GDM1 (cell line): ENCODE data around the gene SLC35E2B.
"Not testable (repeated sequence)": the region's sequence is repeated elsewhere in the genome, so short reads cannot be mapped to it uniquely, and the experiment has no call there.

Source experiments
- DNase-seq: peaks from one replicate; lab custom pipeline; 2025; lab: John Stamatoyannopoulos, UW

The SLC35E2B gene

DNA sequence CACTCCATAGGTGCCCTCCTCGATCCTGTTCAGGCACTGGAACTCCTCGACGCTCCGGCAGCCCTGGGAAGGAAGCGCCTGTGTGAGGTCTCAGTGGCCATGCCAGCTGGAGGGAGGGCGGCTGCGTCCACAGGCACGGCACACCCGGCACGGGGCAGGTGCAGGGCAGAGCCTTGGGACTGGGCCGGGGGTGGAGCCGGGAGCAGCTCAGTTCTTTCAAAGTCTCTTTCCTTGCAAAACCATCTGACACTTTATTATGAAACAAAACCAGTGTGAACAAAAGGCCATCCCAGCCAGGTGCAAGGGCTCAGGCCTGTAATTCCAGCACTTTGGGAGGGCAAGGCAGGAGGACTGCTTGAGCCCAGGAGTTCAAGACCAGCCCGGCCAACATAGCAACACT lies 54.1 kb downstream of the SLC35E2B start:
- DNase-seq, result not testable (repeated sequence)

DNA sequence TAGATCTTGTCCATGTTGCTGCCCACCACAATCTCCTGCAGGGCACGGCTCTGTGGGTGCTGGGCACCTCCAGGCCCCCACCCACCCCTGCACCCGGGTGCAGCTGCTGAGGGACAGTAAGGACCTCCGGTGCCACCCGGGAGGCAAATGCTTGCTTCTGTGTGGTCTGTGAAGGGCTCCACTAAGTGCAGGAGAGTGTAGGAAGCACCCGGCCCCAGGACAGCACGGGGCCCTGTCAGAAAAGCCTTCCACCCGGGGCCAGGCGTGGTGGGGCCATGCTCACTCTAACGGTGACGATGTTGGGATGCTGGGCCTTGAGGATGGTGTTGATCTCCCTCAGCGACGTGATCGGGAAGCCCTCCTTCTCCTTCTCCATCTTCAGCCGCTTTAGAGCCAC lies 55.1 kb downstream of the SLC35E2B start:
- not testable (repeated sequence) for DNase-seq

DNA sequence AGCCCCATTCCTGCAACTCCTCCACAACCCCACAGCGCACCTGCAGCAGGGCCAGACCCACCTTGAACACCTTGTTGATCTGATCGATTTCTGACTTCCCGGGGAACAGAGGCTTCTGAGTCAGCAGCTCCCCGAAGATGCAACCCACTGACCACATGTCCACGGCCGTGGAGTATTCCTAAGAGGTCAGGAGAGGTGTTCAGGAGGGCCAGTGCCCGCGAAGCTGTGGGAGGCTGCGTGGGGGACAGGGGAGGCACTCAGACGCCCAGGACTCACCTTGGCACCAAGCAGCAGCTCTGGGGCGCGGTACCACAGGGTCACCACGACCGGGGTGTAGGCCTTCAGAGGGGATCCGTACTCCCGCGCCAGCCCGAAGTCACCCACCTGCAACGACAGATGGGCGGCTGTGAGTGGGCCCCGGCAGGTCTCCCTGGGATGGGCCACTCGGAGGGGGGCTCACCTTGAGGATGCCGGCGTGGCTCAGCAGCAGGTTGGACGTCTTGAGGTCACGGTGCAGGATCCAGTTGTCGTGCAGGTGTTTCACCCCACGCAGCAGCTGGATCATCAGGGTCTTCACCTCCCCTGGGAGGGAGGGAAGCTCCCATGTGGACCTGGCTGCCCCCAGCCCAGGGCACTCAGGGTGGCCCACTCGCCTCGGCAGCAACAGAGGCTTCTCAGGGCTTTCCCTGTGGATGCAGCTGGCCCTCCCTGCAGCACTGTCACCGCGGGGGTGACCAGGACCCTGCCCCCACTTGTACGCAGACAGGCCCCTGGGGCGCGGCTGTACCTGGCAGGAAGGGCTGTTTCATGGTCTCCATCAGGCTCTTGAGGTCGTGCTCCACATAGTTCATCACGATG lies 55.7 kb downstream of the SLC35E2B start:
- DNase-seq, result not testable (repeated sequence)

- not testable (repeated sequence) for DNase-seq
These were observed 58.0 kb downstream of the SLC35E2B start for GRCh38 chr1:1634613-1635012.

- DNase-seq, result not testable (repeated sequence)
These were observed 59.2 kb downstream of the SLC35E2B start for GRCh38 chr1:1633409-1633808.

- no peak for DNase-seq
These were observed 60.7 kb downstream of the SLC35E2B start, which contains the start of gene MMP23B for GRCh38 chr1:1631782-1632420. Gene MMP23B, plus strand, starts transcription at chr1:1632173. Its CDS starts 46 bp downstream, at chr1:1632219.

DNA sequence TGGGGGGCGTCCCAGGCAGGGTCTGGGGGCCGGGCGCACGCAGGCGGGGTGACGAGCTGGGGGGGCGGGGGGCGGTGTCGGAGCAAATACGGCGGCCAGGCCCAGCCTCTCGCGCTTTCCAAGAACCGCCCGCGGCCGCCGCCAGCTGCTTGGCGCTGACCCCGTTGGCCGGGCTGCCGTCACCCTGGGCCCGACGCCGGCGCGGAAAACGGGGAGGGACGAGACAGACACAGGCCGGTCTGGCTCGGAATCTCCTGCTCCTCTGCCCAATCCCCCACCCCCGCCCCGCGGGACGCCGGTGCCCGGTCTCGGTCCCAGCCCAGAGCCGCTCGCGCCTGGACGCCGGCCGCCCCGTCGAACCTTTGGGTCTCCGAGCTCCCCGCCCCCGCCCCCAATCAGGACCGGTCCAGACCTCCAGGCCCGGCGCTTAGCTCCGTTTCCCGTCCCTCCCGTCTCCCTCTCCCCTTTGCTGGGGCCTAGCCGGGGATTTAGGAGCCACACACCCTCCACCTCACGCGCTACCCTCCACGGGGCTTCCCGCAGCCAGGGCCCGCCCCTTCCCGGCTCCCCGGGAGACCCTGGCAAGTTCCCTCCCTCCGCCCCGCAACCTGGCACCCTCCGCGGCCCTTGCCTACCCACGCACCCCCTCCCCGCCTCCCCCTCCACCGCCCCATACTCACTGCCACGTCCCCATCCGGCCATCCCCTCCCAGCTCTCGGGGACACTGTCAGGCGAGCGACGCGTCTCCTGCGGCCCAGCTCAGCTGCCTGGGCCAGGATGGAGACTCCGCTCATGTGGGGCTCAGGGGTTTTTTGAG lies 61.4 kb downstream of the SLC35E2B start:
- DNase-seq, result no peak

DNA sequence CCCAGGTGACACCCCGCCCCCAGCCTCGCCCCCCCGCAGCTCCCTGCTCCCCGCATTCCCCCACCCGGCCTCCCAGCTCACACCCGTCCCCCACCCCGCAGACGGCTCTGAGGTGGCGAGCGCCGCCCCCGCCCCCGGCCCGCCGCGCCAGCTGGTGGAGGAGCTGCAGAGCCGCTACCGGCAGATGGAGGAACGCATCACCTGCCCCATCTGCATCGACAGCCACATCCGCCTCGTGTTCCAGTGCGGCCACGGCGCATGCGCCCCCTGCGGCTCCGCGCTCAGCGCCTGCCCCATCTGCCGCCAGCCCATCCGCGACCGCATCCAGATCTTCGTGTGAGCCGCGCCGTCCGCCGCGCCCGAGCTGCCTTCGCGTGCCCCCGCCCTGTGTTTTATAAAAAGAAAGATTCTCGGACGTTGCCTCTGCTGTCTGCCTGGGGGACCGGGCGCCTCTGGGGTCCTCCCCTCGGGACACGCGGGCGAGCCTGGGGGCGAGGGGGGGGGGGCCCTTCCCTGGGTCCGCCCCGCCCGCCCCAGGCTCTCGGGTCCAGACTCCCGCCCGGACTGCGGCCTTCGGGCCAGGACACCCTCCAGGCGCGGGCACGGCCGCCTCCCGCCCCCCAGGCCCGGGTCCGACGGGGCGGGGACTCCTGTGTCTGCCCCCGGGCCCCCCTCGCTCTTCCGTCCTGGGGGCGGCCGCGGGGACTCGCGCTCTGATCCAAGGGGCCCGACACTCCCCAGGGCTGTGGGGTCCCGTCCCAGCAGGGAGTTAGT lies 62.2 kb downstream of the SLC35E2B start:
- DNase-seq, result no peak

DNA sequence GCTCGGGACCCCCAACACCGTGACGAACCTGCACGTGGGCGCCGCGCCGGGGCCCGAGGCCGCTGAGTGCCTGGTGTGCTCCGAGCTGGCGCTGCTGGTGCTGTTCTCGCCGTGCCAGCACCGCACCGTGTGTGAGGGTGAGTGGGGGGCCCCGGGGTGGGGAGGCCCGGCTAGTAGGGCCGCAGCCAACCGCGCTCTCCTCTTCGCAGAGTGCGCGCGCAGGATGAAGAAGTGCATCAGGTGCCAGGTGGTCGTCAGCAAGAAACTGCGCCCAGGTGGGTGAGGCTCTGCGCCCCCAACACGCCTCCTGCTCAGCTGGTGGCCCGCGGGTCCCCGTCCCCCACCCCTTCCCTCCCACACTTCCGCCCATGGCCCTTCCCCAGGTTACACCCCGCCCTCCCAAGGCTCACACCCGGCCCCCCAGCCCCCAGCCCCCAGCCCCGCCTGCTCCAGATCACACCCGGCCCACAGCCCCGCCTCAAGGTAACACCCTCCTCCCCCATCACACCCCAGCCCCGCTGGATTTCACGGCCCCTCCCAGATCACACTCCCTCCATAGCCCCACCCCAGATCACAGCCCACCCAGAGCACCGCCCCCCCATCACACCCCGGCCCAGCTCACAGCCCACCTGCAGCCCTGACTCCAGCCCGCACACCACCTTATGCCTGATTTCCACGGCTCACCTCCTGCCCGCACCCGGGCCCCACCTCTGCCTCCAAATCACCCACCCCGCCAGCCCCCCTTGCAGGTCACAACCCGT lies 63.0 kb downstream of the SLC35E2B start:
- DNase-seq, result no peak

DNA sequence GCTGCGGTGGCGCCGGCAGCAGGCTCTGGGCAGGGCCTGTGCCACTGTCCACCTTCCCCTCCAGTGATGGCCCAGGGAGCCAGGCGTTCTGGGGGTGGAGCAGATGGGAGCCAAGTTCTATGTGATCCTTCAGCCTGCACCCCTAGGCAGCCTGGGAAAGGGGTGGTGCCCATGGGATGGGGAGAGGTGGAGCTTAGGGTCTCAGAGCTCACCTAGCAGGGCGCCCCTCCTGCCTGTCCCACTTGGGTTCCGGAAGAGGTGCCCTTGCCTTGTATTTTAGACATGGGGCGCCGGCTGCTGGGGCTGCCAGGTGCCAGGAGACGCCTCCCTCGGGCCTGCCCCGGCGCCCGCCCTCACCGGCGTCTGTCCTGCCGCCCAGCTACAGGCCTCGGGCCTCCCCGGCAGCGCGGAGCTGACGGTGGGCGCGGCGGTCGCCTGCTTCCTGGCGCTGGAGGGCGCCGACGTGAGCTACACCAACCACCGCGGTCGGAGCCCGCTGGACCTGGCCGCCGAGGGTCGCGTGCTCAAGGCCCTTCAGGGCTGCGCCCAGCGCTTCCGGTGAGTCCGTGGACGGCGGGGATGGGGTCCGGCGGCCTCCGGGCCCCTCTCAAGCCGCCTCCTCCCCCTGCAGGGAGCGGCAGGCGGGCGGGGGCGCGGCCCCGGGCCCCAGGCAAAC lies 63.7 kb downstream of the SLC35E2B start:
- no peak for DNase-seq

DNA sequence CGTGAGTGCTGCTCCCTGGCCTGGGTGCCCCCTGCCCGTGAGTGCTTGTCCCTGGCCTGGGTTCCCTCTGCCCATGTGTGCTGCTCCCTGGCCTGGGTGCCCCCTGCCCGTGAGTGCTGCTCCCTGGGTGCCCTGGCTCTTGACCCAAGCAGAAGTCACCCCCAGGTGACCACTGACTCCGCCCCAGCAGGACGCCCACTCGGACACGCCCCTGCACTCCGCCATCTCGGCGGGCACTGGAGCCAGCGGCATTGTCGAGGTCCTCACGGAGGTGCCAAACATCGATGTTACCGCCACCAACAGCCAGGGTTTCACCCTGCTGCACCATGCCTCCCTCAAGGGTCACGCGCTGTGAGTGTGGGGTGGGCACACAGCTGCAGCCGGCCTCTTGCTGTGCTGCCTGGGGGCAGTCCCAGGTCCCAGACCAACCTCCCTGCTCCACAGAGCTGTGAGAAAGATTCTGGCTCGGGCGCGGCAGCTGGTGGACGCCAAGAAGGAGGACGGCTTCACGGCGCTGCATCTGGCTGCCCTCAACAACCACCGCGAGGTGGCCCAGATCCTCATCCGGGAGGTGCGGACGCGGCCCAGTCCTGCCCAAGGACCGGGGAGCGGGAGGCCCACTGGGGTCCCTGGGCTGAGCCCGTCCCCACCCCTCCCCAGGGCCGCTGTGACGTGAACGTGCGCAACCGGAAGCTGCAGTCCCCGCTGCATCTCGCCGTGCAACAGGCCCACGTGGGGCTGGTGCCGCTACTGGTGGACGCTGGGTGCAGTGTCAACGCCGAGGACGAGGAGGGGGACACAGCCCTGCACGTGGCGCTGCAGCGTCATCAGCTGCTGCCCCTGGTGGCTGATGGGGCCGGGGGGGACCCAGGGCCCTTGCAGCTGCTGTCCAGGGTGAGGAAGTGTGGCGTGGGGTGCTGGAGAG lies 64.5 kb downstream of the SLC35E2B start:
- DNase-seq, result no peak

- no peak for DNase-seq
These were observed 65.2 kb downstream of the SLC35E2B start for GRCh38 chr1:1627261-1627828.

GRCh38 chr1:1626207-1627141 lies 66.1 kb downstream of the SLC35E2B start:
- DNase-seq, result no peak

- DNase-seq, result no peak
These were observed 66.8 kb downstream of the SLC35E2B start for GRCh38 chr1:1625824-1626206.

DNA sequence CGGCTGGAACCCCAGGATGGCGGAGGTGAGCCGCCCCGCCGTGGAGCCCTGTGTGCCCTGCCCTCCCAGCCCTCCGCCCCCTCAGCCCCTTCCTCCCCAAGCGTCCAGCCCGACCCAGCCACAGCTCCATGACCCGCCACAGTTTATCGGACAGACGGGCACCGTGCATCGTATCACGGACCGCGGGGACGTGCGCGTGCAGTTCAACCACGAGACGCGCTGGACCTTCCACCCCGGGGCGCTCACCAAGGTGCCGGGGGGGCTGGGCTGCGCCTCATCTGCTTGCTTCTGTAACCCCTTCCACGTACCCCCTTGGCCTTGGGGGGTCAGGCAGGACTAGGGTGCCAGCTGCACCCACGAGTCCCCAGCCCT lies 67.2 kb downstream of the SLC35E2B start:
- DNase-seq, result no peak

GRCh38 chr1:1624443-1625403 lies 67.9 kb downstream of the SLC35E2B start:
- no peak for DNase-seq
